ENCODE data around the gene NKAIN2. TPM values are rescaled to one million over a fixed set of nuclear protein-coding genes. Genes with fewer than 3 reads are reported as not detected.
"Not testable (repeated sequence)": the region's sequence is repeated elsewhere in the genome, so short reads cannot be mapped to it uniquely, and the experiment has no call there.

NKAIN2 gene
- total RNA-seq, 4 donors from 2014 or later: 0.19 TPM; not detected in 3

- H3K9me3 ChIP-seq: no peaks in the 10 kb centered on the region
- no peaks in the 10 kb centered on the region for H3K27me3 ChIP-seq
- no peak overlapping the region for H3K27ac ChIP-seq
- no peaks in the 10 kb centered on the region for H3K36me3 ChIP-seq
- intact Hi-C loops (cut with DNase I): no loop called here
- DNase-seq: no peak
- H3K4me1 ChIP-seq: no peaks in the 10 kb centered on the region
- no peak overlapping the region for H3K4me3 ChIP-seq
- no peak for TF ChIP-seq CTCF (IDR thresholded peaks at IDR 0.05)
- no peak for TF ChIP-seq POLR2A (IDR thresholded peaks at IDR 0.05)
These were observed 884.7 kb downstream of the NKAIN2 start for GRCh38 chr6:124688369-124688768.

- 80 to 82% methylated on average over 4 of the region's 4 CpGs for WGBS, 2 donors
- Histone ChIP-seq H3K4me1 (no peaks in the 10 kb centered on the region), H3K4me3 (no peak overlapping the region), H3K9me3 (no peaks in the 10 kb centered on the region), H3K27ac (no peak overlapping the region), H3K27me3 (no peaks in the 10 kb centered on the region), H3K36me3 (no peaks in the 10 kb centered on the region)
- DNase-seq: no peak
- no peak for TF ChIP-seq CTCF (IDR thresholded peaks at IDR 0.05)
- TF ChIP-seq POLR2A (IDR thresholded peaks at IDR 0.05): no peak
- intact Hi-C loops (cut with DNase I): no loop called here
These were observed 890.6 kb downstream of the NKAIN2 start for GRCh38 chr6:124694139-124694705.

- Histone ChIP-seq H3K36me3 (no peaks in the 10 kb centered on the region), H3K27ac (no peak overlapping the region), H3K9me3 (no peaks in the 10 kb centered on the region), H3K4me3 (no peak overlapping the region), H3K27me3 (no peaks in the 10 kb centered on the region), H3K4me1 (no peaks in the 10 kb centered on the region)
- intact Hi-C loops (cut with DNase I): no loop called here
- WGBS, 2 donors: 80 to 90% methylated on average over 1 of the region's 2 CpGs
- DNase-seq: no peak
- TF ChIP-seq POLR2A (IDR thresholded peaks at IDR 0.05): no peak
- no peak for TF ChIP-seq CTCF (IDR thresholded peaks at IDR 0.05)
These were observed 895.4 kb downstream of the NKAIN2 start for GRCh38 chr6:124699038-124699437.

GRCh38 chr6:124703541-124703940 lies 899.9 kb downstream of the NKAIN2 start:
- no peak for DNase-seq
- Histone ChIP-seq H3K4me1 (no peaks in the 10 kb centered on the region), H3K36me3 (no peaks in the 10 kb centered on the region), H3K9me3 (no peaks in the 10 kb centered on the region), H3K27me3 (no peaks in the 10 kb centered on the region), H3K4me3 (no peak overlapping the region), H3K27ac (no peak overlapping the region)
- 41 to 56% methylated on average over 2 of the region's 2 CpGs for WGBS, 2 donors
- TF ChIP-seq POLR2A (IDR thresholded peaks at IDR 0.05) (no peak), CTCF (IDR thresholded peaks at IDR 0.05) (no peak)
- intact Hi-C loops (cut with DNase I): loop anchor here (10.0 kb wide), 1 partner anchor 369 kb away; no protein-coding TSS in a partner anchor

GRCh38 chr6:124712532-124712931 lies 908.9 kb downstream of the NKAIN2 start:
- intact Hi-C loops (cut with DNase I); H3K4me1 ChIP-seq; H3K36me3 ChIP-seq; H3K27ac ChIP-seq; H3K9me3 ChIP-seq; DNase-seq; H3K27me3 ChIP-seq; H3K4me3 ChIP-seq: not testable (repeated sequence)
- 92 to 95% methylated on average over 8 to 10 of the region's 17 CpGs for WGBS, 2 donors

- Histone ChIP-seq H3K4me1 (no peaks in the 10 kb centered on the region), H3K9me3 (no peaks in the 10 kb centered on the region), H3K27ac (no peak overlapping the region), H3K36me3 (no peaks in the 10 kb centered on the region), H3K4me3 (no peak overlapping the region), H3K27me3 (no peaks in the 10 kb centered on the region)
- no peak for TF ChIP-seq POLR2A (IDR thresholded peaks at IDR 0.05)
- TF ChIP-seq CTCF (IDR thresholded peaks at IDR 0.05): no peak
- intact Hi-C loops (cut with DNase I): no loop called here
- DNase-seq: no peak
- 13 to 31% methylated on average over 1 to 2 of the region's 2 CpGs for WGBS, 2 donors
These were observed 911.1 kb downstream of the NKAIN2 start for GRCh38 chr6:124714728-124715127.
